Uterus (tissue), 4 donors: ENCODE data around the gene ZBTB20. TPM values are rescaled to one million over a fixed set of nuclear protein-coding genes. Genes with fewer than 3 reads are reported as not detected.

Experiments
- DNase-seq, 2 donors: peaks; one replicate each; pipeline ENCODE4 v3.0.0-alpha.2; 2019 to 2020
- H3K27ac ChIP-seq, 2 donors: fragments of 200-600 bp; sonication (generic); 1 replicate in 1 of 2; 2 replicates in 1 of 2; pipeline ENCODE4 v1.5.1; 2016 to 2018
- H3K27me3 ChIP-seq, 2 donors: fragments of 200-600 bp; sonication (generic); one replicate each; pipeline ENCODE4 v1.5.1; 2018 to 2019; ENCODE audit warnings: control low read depth in 1 of 2
- H3K36me3 ChIP-seq, 2 donors: fragments of 200-600 bp; sonication (generic); one replicate each; pipeline ENCODE4 v1.5.1; 2019; ENCODE audit warnings: control low read depth in 1 of 2
- H3K4me1 ChIP-seq, 2 donors: fragments of 200-600 bp; sonication (generic); one replicate each; pipeline ENCODE4 v1.5.1; 2018 to 2019; ENCODE audit warnings: control low read depth in 1 of 2
- H3K4me3 ChIP-seq, 2 donors: fragments of 200-600 bp; sonication (generic); 1 replicate in 1 of 2; 2 replicates in 1 of 2; pipeline ENCODE4 v1.5.1; 2018 to 2019; ENCODE audit warnings: mild to moderate bottlenecking in 1 of 2
- H3K9me3 ChIP-seq, 2 donors: fragments of 200-600 bp; sonication (generic); one replicate each; pipeline ENCODE4 v1.5.1; 2019; ENCODE audit warnings: control low read depth in 1 of 2
- POLR2A ChIP-seq, 2 donors: fragments of 450-650 bp; IDR thresholded peaks; one replicate each; pipeline ENCODE4 v1.6.1; 2016; ENCODE audit warnings: antibody characterized with exemption in 2 of 2, mild to moderate bottlenecking in 1 of 2, moderate library complexity in 1 of 2
- intact Hi-C: fragments of 100-400 bp; cut with DNase I; formaldehyde crosslinking; loops from one replicate; pipeline ENCODE4 v1.15.1; 2023; ENCODE audit warnings: low total_unique reads
- total RNA-seq, 4 donors: library from RNA; depleted of rRNA in 3 of 4; stranded (reverse); fragments of >200 nt in 3 of 4; gene quantifications; one replicate each; pipeline versions ENCODE4 v1.1.0 to v1.2.4, GENCODE V29; 2014 to 2023
- TF ChIP-seq, protein P1 (sequence below), 4 experiments: fragments of 200-600 bp in 2 of 4; fragments of 450-650 bp in 2 of 4; sonication (generic) in 2 of 4; IDR thresholded peaks; one replicate each; pipeline ENCODE4 v1.5.1; 2016 to 2019; ENCODE audit warnings: antibody characterized with exemption in 4 of 4, mild to moderate bottlenecking in 2 of 4, moderate library complexity in 1 of 4
- donor health status: DM: yes; HTN: yes; CAD: no.

The ZBTB20 gene
- total RNA-seq, 4 donors from 2014 or later = 35.6 to 157 (median 85.1) TPM

DNA sequence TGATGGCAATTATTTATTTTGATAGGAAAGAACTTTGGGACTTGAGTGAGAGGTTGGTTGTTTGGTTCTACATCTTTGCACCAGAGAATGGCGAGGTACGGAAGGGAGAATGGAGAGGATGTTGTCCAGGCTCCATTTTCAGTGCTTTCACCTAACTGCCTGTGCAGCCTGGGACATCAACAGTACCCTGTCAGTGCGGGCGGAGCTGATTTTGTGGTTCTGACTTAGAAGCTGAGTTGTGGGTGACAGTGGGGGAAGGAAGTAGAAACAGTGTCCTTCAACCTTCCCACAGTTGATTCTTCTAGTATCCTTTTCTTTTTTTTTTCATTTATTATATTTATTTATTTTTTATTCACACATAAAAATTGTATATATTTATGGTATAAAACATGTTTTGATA is 757.9 kb downstream of the ZBTB20 start:
- TF ChIP-seq, protein P1, sequence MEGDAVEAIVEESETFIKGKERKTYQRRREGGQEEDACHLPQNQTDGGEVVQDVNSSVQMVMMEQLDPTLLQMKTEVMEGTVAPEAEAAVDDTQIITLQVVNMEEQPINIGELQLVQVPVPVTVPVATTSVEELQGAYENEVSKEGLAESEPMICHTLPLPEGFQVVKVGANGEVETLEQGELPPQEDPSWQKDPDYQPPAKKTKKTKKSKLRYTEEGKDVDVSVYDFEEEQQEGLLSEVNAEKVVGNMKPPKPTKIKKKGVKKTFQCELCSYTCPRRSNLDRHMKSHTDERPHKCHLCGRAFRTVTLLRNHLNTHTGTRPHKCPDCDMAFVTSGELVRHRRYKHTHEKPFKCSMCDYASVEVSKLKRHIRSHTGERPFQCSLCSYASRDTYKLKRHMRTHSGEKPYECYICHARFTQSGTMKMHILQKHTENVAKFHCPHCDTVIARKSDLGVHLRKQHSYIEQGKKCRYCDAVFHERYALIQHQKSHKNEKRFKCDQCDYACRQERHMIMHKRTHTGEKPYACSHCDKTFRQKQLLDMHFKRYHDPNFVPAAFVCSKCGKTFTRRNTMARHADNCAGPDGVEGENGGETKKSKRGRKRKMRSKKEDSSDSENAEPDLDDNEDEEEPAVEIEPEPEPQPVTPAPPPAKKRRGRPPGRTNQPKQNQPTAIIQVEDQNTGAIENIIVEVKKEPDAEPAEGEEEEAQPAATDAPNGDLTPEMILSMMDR (IDR thresholded peaks at IDR 0.05) = no peak
- no peak for TF ChIP-seq POLR2A (IDR thresholded peaks at IDR 0.05)
- peaks cover 0 to 4% of the 10 kb centered on the region in 2 donors for H3K4me1 ChIP-seq
- no peaks in the 10 kb centered on the region for H3K27me3 ChIP-seq
- intact Hi-C loops = no loop called here
- H3K36me3 ChIP-seq = no peaks in the 10 kb centered on the region
- H3K4me3 ChIP-seq = no peak overlapping the region
- H3K9me3 ChIP-seq = no peaks in the 10 kb centered on the region
- no peak overlapping the region for H3K27ac ChIP-seq
- DNase-seq = no peak

DNA sequence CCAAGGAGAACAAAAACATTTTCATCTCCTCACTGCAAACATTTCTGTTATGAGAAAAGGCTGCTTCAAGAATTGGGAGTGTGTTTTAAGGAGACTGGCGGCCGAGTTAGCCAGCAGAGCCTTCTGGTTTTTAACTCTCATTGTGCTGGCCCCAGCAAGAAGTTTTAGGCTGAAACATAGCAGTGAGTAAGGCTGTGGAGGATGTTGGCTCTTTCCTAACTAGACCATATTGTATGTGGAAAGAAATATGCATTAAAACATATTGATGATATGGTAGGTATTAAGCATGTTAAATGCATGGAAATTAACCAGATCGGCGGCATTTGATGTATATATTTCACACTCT is 762.6 kb downstream of the ZBTB20 start:
- H3K36me3 ChIP-seq = no peaks in the 10 kb centered on the region
- H3K4me1 ChIP-seq = peaks cover 4 to 5% of the 10 kb centered on the region in 2 donors
- H3K4me3 ChIP-seq = peak overlapping the region; percentile 26 to 46
- TF ChIP-seq, protein P1 (IDR thresholded peaks at IDR 0.05) = no peak
- no peak for TF ChIP-seq POLR2A (IDR thresholded peaks at IDR 0.05)
- intact Hi-C loops = no loop called here
- no peaks in the 10 kb centered on the region for H3K9me3 ChIP-seq
- H3K27ac ChIP-seq = peak overlapping the region; percentile 80 to 89
- DNase-seq = no peak
- H3K27me3 ChIP-seq = no peaks in the 10 kb centered on the region

DNA sequence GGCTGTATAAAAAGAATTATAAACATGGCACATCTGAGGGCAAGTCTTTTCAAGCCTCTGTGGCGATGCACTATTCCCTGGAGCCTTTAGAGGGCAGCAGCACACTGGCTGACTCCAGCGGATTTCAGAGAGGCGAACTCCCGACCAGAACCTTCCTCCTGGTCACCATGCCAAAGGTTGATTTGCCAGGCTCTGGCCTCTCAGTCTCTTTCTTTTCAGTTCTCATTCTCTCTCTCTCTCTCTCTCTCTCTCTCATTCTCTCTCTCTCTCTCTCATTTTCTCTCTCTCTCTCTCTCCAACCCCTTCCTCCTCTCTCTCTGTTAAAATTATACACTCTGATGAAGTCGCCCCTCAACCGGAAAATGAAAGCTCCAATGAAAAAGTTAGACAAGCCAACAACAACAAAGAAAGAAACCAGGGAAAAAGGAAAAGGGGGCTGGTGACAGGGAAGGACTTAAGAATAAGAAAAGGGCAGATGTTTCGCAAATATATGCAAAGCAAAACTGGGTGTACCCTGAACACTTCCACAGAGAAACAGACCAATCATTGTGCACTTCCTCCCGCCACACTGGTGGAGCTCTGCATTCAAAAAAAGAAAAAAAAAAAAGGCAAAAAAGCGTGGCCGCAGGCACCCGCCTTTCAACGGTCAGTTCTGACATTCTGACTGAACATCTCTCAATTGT is 763.1 kb downstream of the ZBTB20 start:
- H3K4me3 ChIP-seq = peak overlapping the region; percentile 26 to 46
- no peaks in the 10 kb centered on the region for H3K9me3 ChIP-seq
- no peaks in the 10 kb centered on the region for H3K36me3 ChIP-seq
- TF ChIP-seq, protein P1 (IDR thresholded peaks at IDR 0.05) = peak; percentile 88 to 91 (median 88)
- TF ChIP-seq POLR2A (IDR thresholded peaks at IDR 0.05) = no peak
- intact Hi-C loops = no loop called here
- no peaks in the 10 kb centered on the region for H3K27me3 ChIP-seq
- H3K27ac ChIP-seq = peak overlapping the region; percentile 80 to 89
- peak; percentile 81 to 84 for DNase-seq
- peaks cover 4 to 5% of the 10 kb centered on the region in 2 donors for H3K4me1 ChIP-seq

DNA sequence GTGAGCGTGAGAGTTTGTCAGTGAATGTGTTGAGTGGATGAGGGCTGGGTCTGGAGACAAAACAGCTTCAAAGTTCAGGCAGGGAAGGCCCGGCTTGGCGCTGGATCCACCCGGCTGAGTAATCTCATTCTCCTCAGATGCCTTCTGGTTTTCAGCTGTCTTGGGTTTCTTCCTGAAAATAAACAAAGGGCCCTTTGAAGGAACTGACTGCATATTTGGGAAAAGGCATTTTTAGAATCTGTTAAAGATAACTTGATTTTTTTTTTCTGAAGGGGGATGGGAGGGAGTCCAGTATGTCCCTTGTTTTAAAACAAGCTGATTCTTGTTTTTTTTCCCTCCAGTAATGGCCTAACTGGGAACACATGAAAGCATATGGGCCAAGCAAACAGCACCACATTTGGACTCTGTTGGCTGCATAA is 766.8 kb downstream of the ZBTB20 start:
- no peak for TF ChIP-seq POLR2A (IDR thresholded peaks at IDR 0.05)
- TF ChIP-seq, protein P1 (IDR thresholded peaks at IDR 0.05) = no peak
- intact Hi-C loops = no loop called here
- DNase-seq = peak; percentile 61 to 73
- Histone ChIP-seq H3K4me1 (peaks cover 5 to 12% of the 10 kb centered on the region in 2 donors), H3K9me3 (no peaks in the 10 kb centered on the region), H3K4me3 (no peak overlapping the region), H3K36me3 (no peaks in the 10 kb centered on the region), H3K27me3 (no peaks in the 10 kb centered on the region), H3K27ac (peak overlapping the region; percentile 69 to 87)

DNA sequence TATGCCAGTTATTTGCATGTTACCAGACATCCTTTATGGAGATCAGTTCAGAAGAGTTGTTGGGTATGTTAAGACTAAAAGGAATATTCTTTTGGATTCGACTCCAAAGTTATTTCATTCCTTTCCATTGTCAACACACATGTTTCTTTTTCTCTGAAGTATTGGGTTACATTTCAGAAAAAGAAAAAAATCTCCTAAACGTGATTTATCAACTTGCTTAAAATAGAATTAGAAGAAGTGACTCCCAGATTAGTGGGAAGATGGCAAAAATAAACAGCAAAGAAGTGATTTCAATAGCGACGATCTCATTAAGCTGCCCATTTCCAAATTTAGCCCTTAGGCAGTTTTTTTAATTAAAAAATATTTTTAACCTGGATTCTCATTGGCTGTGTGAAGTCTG is 767.8 kb downstream of the ZBTB20 start:
- no peak overlapping the region for H3K4me3 ChIP-seq
- H3K9me3 ChIP-seq = no peaks in the 10 kb centered on the region
- DNase-seq = no peak
- peaks cover 5 to 8% of the 10 kb centered on the region in 2 donors for H3K4me1 ChIP-seq
- H3K27me3 ChIP-seq = no peaks in the 10 kb centered on the region
- no peak for TF ChIP-seq POLR2A (IDR thresholded peaks at IDR 0.05)
- TF ChIP-seq, protein P1 (IDR thresholded peaks at IDR 0.05) = no peak
- H3K36me3 ChIP-seq = no peaks in the 10 kb centered on the region
- intact Hi-C loops = no loop called here
- peak overlapping the region; percentile 69 to 87 for H3K27ac ChIP-seq
